HEK293 (cell line): Measurements from ENCODE around the gene LRRC8D.

ENCODE experiments used
- CTCF ChIA-PET: fragments of 350-600 bp; formaldehyde crosslinking; extraction: SDS; loops from one replicate; lab custom pipeline; 2021; ENCODE audit warnings: antibody characterized with exemption; lab: Yijun Ruan, JAX
- POLR2A ChIA-PET: fragments of 300-600 bp; formaldehyde crosslinking; extraction: SDS; loops from one replicate; lab custom pipeline; 2020; ENCODE audit warnings: antibody characterized with exemption, inconsistent platforms; lab: Yijun Ruan, JAX
- H3K27ac ChIP-seq: fragments of 200-500 bp; sonication (Bioruptor generic); 2 replicates; pipeline ENCODE4 v1.5.1; 2014; ENCODE audit warnings: low read depth, low read length, control low read depth, inconsistent platforms; ENCODE audit errors: extremely low read depth
- H3K36me3 ChIP-seq, 2 experiments: fragments of 200-500 bp in 1 of 2; sonication (Bioruptor generic) in 1 of 2; 1 replicate in 1 of 2; 2 replicates in 1 of 2; pipeline ENCODE4 v1.5.1; 2014 to 2017; ENCODE audit warnings: inconsistent platforms in 2 of 2, low read length in 2 of 2; ENCODE audit not compliant: control insufficient read depth in 2 of 2, insufficient read depth in 1 of 2
- H3K4me1 ChIP-seq: fragments of 200-500 bp; sonication (Bioruptor generic); 2 replicates; pipeline ENCODE4 v1.5.1; 2014; ENCODE audit warnings: mild to moderate bottlenecking, low read length, inconsistent platforms; ENCODE audit not compliant: control insufficient read depth, insufficient read depth
- H3K4me3 ChIP-seq: 2 replicates; pipeline ENCODE4 v1.5.1; 2011; ENCODE audit warnings: low read depth, mild to moderate bottlenecking, control low read depth, low read length, moderate library complexity
- H3K9me3 ChIP-seq: fragments of 200-500 bp; sonication (Bioruptor generic); 2 replicates; pipeline ENCODE4 v1.5.1; 2014; ENCODE audit warnings: low read depth, low read length, inconsistent platforms; ENCODE audit not compliant: control insufficient read depth, insufficient read depth
- PRDM1 ChIP-seq: fragments of 450-650 bp; formaldehyde crosslinking; IDR thresholded peaks from 2 replicates; pipeline ENCODE4; 2016; ENCODE audit warnings: missing biosample characterization, missing genetic modification characterization
- SCRT1 ChIP-seq: fragments of 450-650 bp; formaldehyde crosslinking; IDR thresholded peaks from 2 replicates; pipeline ENCODE4 v1.5.1; 2016; ENCODE audit warnings: missing biosample characterization, missing genetic modification characterization, borderline replicate concordance
- SP3 ChIP-seq: fragments of 450-650 bp; formaldehyde crosslinking; IDR thresholded peaks from 2 replicates; pipeline ENCODE4 v1.5.1; 2016; ENCODE audit warnings: missing biosample characterization, missing genetic modification characterization
- TCF7L2 ChIP-seq: IDR thresholded peaks from 2 replicates; pipeline ENCODE4 v1.6.1; 2011; ENCODE audit warnings: low read depth, mild to moderate bottlenecking, inconsistent platforms, low read length, moderate library complexity, borderline replicate concordance
- ZFP69B ChIP-seq: fragments of 450-650 bp; formaldehyde crosslinking; IDR thresholded peaks from 2 replicates; pipeline ENCODE4 v1.5.1; 2016; ENCODE audit warnings: missing biosample characterization, missing genetic modification characterization
- ZNF266 ChIP-seq: fragments of 450-650 bp; formaldehyde crosslinking; IDR thresholded peaks from 2 replicates; pipeline ENCODE4 v1.5.1; 2016; ENCODE audit warnings: missing biosample characterization, missing genetic modification characterization, low read depth
- ZNF350 ChIP-seq: fragments of 450-650 bp; formaldehyde crosslinking; IDR thresholded peaks from 2 replicates; pipeline ENCODE4 v1.5.0; 2017; ENCODE audit warnings: missing biosample characterization, mild to moderate bottlenecking, missing genetic modification characterization
- ZNF514 ChIP-seq: fragments of 450-650 bp; formaldehyde crosslinking; IDR thresholded peaks from 2 replicates; pipeline ENCODE4 v1.5.1; 2016; ENCODE audit warnings: missing biosample characterization, missing genetic modification characterization
- ZNF521 ChIP-seq: fragments of 450-650 bp; formaldehyde crosslinking; IDR thresholded peaks from 2 replicates; pipeline ENCODE4 v1.5.1; 2017; ENCODE audit warnings: missing biosample characterization, mild to moderate bottlenecking, missing genetic modification characterization
- ZSCAN23 ChIP-seq: fragments of 450-650 bp; formaldehyde crosslinking; IDR thresholded peaks from 2 replicates; pipeline ENCODE4 v1.5.1; 2016; ENCODE audit warnings: missing biosample characterization, missing genetic modification characterization
- TF ChIP-seq, protein P1 (sequence below): fragments of 450-650 bp; IDR thresholded peaks from 2 replicates; pipeline ENCODE4 v1.5.1; 2018; ENCODE audit warnings: missing biosample characterization, mild to moderate bottlenecking, missing genetic modification characterization
- TF ChIP-seq, protein P2 (sequence below): fragments of 450-650 bp; formaldehyde crosslinking; IDR thresholded peaks from 2 replicates; pipeline ENCODE4 v1.5.1; 2016; ENCODE audit warnings: missing biosample characterization, missing genetic modification characterization
- TF ChIP-seq, protein P3 (sequence below): fragments of 450-650 bp; formaldehyde crosslinking; IDR thresholded peaks from 2 replicates; pipeline ENCODE4 v1.5.1; 2016; ENCODE audit warnings: missing biosample characterization, missing genetic modification characterization, low read depth
- TF ChIP-seq, protein P4 (sequence below): fragments of 450-650 bp; formaldehyde crosslinking; IDR thresholded peaks from 2 replicates; pipeline ENCODE4 v1.5.1; 2016; ENCODE audit warnings: missing biosample characterization, missing genetic modification characterization, borderline replicate concordance
- TF ChIP-seq, protein P5 (sequence below): fragments of 450-650 bp; formaldehyde crosslinking; IDR thresholded peaks from 2 replicates; pipeline ENCODE4 v1.5.1; 2016; ENCODE audit warnings: missing biosample characterization, missing genetic modification characterization
- TF ChIP-seq, protein P6 (sequence below): fragments of 450-650 bp; formaldehyde crosslinking; IDR thresholded peaks from 2 replicates; pipeline ENCODE4 v1.5.1; 2017; ENCODE audit warnings: missing biosample characterization, missing genetic modification characterization

LRRC8D gene

DNA sequence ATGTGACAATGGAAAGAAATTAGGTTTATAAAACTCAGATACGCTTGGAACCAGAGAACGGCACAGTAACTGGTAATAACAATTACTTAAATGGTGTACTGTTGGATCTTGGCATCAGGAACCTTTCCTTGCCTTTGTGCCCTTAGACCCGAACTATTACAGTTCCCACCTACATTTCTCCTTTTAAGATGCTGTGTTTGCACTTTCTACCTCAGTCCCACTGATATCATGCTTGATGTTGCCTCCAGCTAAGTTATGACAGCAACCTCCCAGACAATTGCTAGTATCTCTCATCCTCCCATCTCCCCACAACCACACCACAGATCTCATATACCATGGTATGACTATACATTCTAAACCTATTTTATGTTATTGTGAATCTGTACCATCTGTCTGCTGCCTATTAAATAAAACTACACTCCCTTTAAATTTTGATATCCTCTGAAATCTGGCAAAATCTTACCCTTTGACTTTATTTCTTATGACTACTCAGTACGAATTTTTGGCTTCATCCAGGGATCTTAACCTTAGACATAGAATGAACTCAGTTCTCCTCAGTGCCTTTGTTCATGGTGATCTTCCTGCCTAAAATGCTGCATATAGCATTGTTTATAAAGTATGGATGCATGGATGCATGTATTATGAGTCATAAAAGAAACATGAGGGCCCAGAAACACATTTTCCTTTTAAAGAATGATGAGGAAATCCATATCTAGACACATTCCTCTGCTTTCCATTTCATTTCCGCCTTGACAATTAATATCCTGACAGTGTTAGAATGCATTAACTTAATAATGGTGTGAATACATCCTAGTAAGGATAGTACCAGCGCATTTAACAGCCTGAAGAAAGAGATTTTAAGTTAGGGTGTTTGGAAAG lies 64.1 kb downstream of the LRRC8D start:
- Histone ChIP-seq H3K4me3 (no peak overlapping the region), H3K9me3 (no peaks in the 10 kb centered on the region), H3K4me1 (no peaks in the 10 kb centered on the region), H3K27ac (no peak overlapping the region), H3K36me3 (peaks cover 0 to 10% of the 10 kb centered on the region in 2 experiments; a peak in 1 of 3 replicates)
- TF ChIP-seq, protein P1, sequence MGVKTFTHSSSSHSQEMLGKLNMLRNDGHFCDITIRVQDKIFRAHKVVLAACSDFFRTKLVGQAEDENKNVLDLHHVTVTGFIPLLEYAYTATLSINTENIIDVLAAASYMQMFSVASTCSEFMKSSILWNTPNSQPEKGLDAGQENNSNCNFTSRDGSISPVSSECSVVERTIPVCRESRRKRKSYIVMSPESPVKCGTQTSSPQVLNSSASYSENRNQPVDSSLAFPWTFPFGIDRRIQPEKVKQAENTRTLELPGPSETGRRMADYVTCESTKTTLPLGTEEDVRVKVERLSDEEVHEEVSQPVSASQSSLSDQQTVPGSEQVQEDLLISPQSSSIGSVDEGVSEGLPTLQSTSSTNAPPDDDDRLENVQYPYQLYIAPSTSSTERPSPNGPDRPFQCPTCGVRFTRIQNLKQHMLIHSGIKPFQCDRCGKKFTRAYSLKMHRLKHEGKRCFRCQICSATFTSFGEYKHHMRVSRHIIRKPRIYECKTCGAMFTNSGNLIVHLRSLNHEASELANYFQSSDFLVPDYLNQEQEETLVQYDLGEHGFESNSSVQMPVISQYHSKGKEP: peak; percentile 73
- no peak for TF ChIP-seq ZSCAN23 (tag by site-specific recombination)
- ChIA-PET POLR2A (no interaction called here), CTCF (interaction anchor here (0.7 kb wide), 1 partner anchor 18 kb away, joined by 3 read pairs; no protein-coding TSS in a partner anchor)

DNA sequence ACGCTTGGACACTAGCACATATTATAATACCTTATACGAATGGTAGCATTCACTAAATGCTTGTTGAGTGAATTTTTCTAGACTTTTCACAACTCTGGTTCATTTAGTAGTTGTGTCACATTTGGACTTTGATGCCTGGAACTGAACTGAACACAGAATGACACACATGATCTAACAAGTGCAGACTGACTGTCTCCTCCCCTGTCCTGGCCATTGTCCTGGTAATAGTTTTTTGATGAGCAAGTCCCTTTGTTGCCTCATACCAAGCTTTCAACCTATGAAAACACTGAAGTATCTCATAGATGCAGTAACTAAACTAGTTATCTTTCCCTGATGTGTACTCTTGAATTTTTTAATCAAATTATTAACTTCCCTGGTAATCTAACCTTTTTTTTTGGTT lies 66.4 kb downstream of the LRRC8D start:
- Histone ChIP-seq H3K27ac (no peak overlapping the region), H3K9me3 (no peaks in the 10 kb centered on the region), H3K4me1 (no peaks in the 10 kb centered on the region), H3K4me3 (no peak overlapping the region), H3K36me3 (no peaks in the 10 kb centered on the region)
- POLR2A ChIA-PET: no interaction called here
- CTCF ChIA-PET: no interaction called here
- no peak for TF ChIP-seq ZFP69B
- TF ChIP-seq, protein P2, sequence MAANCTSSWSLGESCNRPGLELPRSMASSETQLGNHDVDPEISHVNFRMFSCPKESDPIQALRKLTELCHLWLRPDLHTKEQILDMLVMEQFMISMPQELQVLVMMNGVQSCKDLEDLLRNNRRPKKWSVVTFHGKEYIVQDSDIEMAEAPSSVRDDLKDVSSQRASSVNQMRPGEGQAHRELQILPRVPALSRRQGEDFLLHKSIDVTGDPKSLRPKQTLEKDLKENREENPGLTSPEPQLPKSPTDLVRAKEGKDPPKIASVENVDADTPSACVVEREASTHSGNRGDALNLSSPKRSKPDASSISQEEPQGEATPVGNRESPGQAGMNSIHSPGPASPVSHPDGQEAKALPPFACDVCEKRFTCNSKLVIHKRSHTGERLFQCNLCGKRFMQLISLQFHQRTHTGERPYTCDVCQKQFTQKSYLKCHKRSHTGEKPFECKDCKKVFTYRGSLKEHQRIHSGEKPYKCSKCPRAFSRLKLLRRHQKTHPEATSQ (tag by site-specific recombination): no peak
- TF ChIP-seq, protein P3, sequence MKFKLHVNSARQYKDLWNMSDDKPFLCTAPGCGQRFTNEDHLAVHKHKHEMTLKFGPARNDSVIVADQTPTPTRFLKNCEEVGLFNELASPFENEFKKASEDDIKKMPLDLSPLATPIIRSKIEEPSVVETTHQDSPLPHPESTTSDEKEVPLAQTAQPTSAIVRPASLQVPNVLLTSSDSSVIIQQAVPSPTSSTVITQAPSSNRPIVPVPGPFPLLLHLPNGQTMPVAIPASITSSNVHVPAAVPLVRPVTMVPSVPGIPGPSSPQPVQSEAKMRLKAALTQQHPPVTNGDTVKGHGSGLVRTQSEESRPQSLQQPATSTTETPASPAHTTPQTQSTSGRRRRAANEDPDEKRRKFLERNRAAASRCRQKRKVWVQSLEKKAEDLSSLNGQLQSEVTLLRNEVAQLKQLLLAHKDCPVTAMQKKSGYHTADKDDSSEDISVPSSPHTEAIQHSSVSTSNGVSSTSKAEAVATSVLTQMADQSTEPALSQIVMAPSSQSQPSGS (tag by site-specific recombination): no peak

DNA sequence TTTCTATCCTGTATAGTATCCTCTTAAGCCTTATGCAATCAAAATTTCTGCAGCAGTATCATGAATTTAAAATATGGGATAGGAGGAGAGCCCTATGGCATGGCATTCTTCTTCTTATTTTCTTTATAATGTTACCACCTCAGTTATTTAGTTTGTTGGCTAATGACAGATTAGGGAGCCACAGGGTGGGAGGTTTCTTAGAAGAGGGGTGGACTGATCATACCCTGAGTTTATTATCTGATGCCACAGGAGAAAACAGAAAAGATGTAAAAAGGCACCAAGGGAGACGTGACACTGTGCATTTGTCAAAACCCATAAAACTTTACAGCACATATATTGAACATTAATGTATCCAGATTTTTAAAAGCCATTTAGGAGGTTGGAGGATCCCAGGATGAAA lies 66.9 kb downstream of the LRRC8D start:
- H3K36me3 ChIP-seq: no peaks in the 10 kb centered on the region
- ChIA-PET POLR2A (interaction anchor here (0.6 kb wide), 1 partner anchor 46 kb away, joined by 4 read pairs; no protein-coding TSS in a partner anchor), CTCF (no interaction called here)
- TF ChIP-seq, protein P4, sequence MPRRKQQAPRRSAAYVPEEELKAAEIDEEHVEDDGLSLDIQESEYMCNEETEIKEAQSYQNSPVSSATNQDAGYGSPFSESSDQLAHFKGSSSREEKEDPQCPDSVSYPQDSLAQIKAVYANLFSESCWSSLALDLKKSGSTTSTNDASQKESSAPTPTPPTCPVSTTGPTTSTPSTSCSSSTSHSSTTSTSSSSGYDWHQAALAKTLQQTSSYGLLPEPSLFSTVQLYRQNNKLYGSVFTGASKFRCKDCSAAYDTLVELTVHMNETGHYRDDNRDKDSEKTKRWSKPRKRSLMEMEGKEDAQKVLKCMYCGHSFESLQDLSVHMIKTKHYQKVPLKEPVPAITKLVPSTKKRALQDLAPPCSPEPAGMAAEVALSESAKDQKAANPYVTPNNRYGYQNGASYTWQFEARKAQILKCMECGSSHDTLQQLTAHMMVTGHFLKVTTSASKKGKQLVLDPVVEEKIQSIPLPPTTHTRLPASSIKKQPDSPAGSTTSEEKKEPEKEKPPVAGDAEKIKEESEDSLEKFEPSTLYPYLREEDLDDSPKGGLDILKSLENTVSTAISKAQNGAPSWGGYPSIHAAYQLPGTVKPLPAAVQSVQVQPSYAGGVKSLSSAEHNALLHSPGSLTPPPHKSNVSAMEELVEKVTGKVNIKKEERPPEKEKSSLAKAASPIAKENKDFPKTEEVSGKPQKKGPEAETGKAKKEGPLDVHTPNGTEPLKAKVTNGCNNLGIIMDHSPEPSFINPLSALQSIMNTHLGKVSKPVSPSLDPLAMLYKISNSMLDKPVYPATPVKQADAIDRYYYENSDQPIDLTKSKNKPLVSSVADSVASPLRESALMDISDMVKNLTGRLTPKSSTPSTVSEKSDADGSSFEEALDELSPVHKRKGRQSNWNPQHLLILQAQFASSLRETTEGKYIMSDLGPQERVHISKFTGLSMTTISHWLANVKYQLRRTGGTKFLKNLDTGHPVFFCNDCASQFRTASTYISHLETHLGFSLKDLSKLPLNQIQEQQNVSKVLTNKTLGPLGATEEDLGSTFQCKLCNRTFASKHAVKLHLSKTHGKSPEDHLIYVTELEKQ (tag by site-specific recombination): no peak
- TF ChIP-seq SCRT1 (tag by site-specific recombination) (no peak), ZNF521 (tag by site-specific recombination) (no peak), ZFP69B (no peak), ZNF514 (tag by site-specific recombination) (no peak), TCF7L2 (no peak), ZNF266 (tag by site-specific recombination) (no peak), PRDM1 (tag by site-specific recombination) (no peak), ZNF350 (tag by site-specific recombination) (no peak), SP3 (no peak)
- TF ChIP-seq, protein P5, sequence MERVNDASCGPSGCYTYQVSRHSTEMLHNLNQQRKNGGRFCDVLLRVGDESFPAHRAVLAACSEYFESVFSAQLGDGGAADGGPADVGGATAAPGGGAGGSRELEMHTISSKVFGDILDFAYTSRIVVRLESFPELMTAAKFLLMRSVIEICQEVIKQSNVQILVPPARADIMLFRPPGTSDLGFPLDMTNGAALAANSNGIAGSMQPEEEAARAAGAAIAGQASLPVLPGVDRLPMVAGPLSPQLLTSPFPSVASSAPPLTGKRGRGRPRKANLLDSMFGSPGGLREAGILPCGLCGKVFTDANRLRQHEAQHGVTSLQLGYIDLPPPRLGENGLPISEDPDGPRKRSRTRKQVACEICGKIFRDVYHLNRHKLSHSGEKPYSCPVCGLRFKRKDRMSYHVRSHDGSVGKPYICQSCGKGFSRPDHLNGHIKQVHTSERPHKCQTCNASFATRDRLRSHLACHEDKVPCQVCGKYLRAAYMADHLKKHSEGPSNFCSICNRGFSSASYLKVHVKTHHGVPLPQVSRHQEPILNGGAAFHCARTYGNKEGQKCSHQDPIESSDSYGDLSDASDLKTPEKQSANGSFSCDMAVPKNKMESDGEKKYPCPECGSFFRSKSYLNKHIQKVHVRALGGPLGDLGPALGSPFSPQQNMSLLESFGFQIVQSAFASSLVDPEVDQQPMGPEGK (tag by site-specific recombination): no peak
- TF ChIP-seq, protein P6, sequence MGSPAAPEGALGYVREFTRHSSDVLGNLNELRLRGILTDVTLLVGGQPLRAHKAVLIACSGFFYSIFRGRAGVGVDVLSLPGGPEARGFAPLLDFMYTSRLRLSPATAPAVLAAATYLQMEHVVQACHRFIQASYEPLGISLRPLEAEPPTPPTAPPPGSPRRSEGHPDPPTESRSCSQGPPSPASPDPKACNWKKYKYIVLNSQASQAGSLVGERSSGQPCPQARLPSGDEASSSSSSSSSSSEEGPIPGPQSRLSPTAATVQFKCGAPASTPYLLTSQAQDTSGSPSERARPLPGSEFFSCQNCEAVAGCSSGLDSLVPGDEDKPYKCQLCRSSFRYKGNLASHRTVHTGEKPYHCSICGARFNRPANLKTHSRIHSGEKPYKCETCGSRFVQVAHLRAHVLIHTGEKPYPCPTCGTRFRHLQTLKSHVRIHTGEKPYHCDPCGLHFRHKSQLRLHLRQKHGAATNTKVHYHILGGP (tag by site-specific recombination): no peak

More for the DNA sequence above, 66.9 kb downstream of the LRRC8D start:
- Histone ChIP-seq H3K9me3 (no peaks in the 10 kb centered on the region), H3K27ac (no peak overlapping the region), H3K4me3 (no peak overlapping the region), H3K4me1 (no peaks in the 10 kb centered on the region)
